ENCODE measurements around the gene ZNF154.

Gene ZNF154

GRCh38 chr19:57706346-57706745, 2.7 kb downstream of the ZNF154 start:
- Mint-ChIP-seq H3K9me3 (peaks cover 77% of the 10 kb centered on the region), H3K4me3 (no peak overlapping the region), H3K36me3 (ENCODE audit: low read depth) (peaks cover 91% of the 10 kb centered on the region), H3K27ac (no peak overlapping the region), H3K27me3 (peaks cover 21% of the 10 kb centered on the region), H3K4me1 (ENCODE audit: low read depth) (peaks cover 13% of the 10 kb centered on the region)
- DNase-seq: no peak

- Mint-ChIP-seq H3K4me3 (no peak overlapping the region), H3K27ac (no peak overlapping the region), H3K9me3 (peaks cover 79% of the 10 kb centered on the region), H3K4me1 (ENCODE audit: low read depth) (peaks cover 5% of the 10 kb centered on the region), H3K27me3 (peaks cover 4% of the 10 kb centered on the region), H3K36me3 (ENCODE audit: low read depth) (peaks cover 93% of the 10 kb centered on the region)
- no peak for DNase-seq
Measured at GRCh38 chr19:57701625-57702024, 7.4 kb downstream of the ZNF154 start.

DNA sequence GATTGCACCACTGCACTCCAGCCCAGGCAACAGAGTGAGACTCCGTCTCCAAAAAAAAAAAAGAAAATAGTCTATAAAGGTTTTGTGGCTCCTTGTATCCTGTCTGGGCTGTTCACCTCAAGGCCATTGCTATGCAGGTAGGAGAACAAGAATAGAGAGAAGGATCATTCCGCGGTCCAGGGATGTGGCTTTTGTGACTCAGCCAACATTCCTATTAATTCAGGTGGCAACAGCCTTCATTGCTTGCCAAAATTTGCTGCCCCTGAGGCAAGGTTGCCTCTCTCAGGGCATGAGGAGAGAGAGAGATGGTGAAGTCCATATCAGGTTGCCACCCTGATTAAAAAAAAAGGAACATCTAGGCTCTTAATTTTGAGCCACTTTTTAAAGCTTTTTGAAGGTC, 19.3 kb downstream of the ZNF154 start:
- Mint-ChIP-seq H3K4me3 (no peak overlapping the region), H3K36me3 (ENCODE audit: low read depth) (peaks cover 93% of the 10 kb centered on the region), H3K4me1 (ENCODE audit: low read depth) (no peaks in the 10 kb centered on the region), H3K27me3 (no peaks in the 10 kb centered on the region), H3K9me3 (peaks cover 79% of the 10 kb centered on the region), H3K27ac (no peak overlapping the region)
- DNase-seq: no peak

DNA sequence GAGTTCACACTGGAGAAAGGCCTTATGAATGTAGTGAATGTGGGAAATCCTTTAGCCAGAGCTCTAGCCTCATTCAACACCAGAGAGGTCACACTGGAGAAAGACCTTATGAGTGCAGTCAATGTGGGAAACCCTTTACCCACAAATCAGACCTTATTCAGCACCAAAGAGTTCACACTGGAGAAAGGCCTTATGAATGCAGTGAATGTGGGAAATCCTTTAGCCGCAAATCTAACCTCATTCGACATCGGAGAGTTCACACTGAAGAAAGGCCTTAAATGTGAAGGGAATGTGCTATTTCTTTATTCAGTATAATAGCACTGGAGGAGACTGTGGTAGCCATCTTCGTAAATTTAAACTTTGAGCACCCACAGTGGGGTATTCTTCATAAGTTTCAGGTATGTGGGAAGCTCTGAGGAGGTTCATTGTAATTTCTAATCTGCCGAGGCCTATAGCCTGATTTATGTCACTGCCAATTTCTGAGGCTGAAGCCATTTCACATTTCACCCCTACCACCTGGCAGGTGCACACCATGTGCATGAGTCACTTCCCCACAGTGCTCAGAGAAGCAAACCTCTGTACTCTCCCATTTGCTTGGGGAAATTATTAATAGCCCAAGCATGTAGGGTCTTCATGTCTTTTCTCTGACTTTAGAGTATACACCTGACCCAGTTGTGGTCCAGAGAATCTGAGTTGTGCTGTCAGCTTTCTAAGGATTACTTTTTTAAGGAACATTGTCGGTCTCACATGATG, 20.8 kb downstream of the ZNF154 start:
- Mint-ChIP-seq H3K36me3 (ENCODE audit: low read depth) (peaks cover 93% of the 10 kb centered on the region), H3K27me3 (no peaks in the 10 kb centered on the region), H3K4me1 (ENCODE audit: low read depth) (peaks cover 13% of the 10 kb centered on the region), H3K4me3 (no peak overlapping the region), H3K9me3 (peaks cover 81% of the 10 kb centered on the region), H3K27ac (no peak overlapping the region)
- DNase-seq: no peak

DNA sequence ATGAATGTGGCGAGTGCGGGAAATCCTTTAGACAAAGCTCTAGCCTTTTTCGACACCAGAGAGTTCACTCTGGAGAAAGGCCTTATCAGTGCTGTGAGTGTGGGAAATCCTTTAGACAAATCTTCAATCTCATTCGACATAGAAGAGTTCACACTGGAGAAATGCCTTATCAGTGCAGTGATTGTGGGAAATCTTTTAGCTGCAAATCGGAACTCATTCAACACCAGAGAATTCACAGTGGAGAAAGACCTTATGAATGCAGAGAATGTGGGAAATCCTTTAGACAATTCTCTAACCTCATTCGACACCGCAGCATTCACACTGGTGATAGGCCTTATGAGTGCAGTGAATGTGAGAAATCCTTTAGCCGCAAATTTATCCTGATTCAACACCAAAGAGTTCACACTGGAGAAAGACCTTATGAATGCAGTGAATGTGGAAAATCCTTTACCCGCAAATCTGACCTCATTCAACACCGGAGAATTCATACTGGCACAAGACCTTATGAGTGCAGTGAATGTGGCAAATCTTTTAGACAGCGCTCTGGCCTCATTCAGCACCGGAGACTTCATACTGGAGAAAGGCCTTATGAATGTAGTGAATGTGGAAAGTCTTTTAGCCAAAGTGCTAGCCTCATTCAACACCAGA, 21.5 kb downstream of the ZNF154 start:
- H3K36me3 Mint-ChIP-seq (ENCODE audit: low read depth): peaks cover 93% of the 10 kb centered on the region
- H3K27ac Mint-ChIP-seq: no peak overlapping the region
- peaks cover 82% of the 10 kb centered on the region for H3K9me3 Mint-ChIP-seq
- DNase-seq: no peak
- H3K4me1 Mint-ChIP-seq (ENCODE audit: low read depth): peaks cover 20% of the 10 kb centered on the region
- H3K4me3 Mint-ChIP-seq: no peak overlapping the region
- H3K27me3 Mint-ChIP-seq: no peaks in the 10 kb centered on the region

DNA sequence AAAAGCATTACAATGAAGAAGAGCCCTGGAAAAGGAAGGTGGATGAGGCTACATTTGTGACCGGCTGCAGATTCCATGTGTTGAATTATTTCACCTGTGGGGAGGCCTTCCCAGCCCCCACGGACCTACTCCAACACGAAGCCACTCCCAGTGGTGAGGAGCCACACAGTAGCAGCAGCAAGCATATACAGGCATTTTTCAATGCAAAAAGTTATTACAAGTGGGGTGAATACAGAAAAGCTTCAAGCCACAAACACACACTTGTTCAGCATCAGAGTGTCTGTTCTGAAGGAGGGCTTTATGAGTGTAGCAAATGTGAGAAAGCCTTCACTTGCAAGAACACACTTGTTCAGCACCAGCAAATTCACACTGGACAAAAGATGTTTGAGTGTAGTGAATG, 22.3 kb downstream of the ZNF154 start:
- H3K9me3 Mint-ChIP-seq: peaks cover 87% of the 10 kb centered on the region
- no peaks in the 10 kb centered on the region for H3K27me3 Mint-ChIP-seq
- H3K27ac Mint-ChIP-seq: no peak overlapping the region
- H3K4me3 Mint-ChIP-seq: no peak overlapping the region
- peaks cover 27% of the 10 kb centered on the region for H3K4me1 Mint-ChIP-seq (ENCODE audit: low read depth)
- DNase-seq: no peak
- H3K36me3 Mint-ChIP-seq (ENCODE audit: low read depth): peaks cover 96% of the 10 kb centered on the region

DNA sequence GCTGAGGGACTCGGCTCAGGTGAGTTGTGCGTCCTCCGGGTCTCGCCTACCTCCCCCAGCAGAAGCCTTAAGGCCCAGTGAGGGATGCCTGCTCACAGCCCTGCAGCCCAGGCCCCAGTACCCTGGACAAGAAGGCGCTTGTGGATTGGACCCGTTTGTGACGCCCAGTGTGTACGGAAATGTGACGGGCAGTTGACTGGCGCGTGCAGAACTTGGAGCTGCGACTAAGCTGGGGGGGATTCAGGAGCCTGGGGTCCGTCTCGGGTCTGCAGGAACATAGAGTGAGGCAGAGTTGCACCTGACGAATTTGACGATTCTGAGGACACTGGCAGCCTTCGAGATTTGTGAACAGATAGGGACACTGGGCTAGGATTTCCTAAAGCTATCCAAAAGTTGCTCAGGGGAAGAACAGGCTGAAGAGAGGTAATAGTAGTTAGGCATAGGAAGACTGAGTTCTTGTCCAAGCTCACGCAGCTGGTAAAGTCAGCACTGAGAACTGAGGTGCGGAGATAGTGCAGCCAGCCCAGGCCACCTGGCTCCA, 26.7 kb downstream of the ZNF154 start:
- Mint-ChIP-seq H3K27me3 (peaks cover 8% of the 10 kb centered on the region), H3K36me3 (ENCODE audit: low read depth) (peaks cover 74% of the 10 kb centered on the region), H3K27ac (peak overlapping the region; percentile 94), H3K4me1 (ENCODE audit: low read depth) (peaks cover 31% of the 10 kb centered on the region), H3K4me3 (peak overlapping the region; percentile 94), H3K9me3 (peaks cover 69% of the 10 kb centered on the region)
- DNase-seq: no peak

DNA sequence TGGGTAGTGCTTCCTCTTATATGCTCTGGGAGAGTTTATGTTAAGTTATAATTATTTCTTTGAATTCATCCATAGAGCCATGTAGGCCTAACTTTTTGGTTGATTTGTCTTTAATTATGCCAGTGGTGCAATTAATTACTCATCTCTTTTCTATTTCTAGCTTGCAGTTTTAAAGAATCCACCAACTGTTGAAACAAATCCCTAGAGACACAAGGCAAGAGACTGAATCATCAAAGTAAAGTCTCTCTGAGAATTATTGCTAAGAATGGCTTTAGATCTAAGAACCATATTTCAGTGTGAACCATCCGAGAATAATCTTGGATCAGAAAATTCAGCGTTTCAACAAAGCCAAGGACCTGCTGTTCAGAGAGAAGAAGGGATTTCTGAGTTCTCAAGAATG, 33.1 kb downstream of the ZNF154 start:
- no peak for DNase-seq
- Mint-ChIP-seq H3K27ac (no peak overlapping the region), H3K4me3 (no peak overlapping the region), H3K27me3 (peaks cover 34% of the 10 kb centered on the region), H3K4me1 (ENCODE audit: low read depth) (no peaks in the 10 kb centered on the region), H3K9me3 (peaks cover 36% of the 10 kb centered on the region), H3K36me3 (ENCODE audit: low read depth) (peaks cover 16% of the 10 kb centered on the region)

DNA sequence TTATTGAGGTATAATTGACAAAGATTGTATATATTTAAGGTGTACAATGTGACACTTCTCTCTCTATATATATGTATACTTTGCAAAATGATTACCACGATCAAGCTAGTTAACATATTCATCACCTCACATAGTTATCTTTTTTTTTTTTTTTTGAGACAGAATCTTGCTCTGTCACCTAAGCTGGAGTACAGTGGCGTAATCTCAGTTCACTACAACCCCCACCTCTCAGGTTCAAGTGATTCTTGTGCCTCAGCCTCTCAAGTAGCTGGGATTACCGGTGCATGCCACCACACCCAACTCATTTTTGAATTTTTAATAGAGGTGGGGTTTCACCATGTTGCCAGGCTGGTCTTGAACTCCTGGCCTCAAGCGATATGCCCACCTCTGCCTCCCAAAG, 36.5 kb downstream of the ZNF154 start:
- Mint-ChIP-seq H3K4me1 (ENCODE audit: low read depth) (no peaks in the 10 kb centered on the region), H3K9me3 (peaks cover 23% of the 10 kb centered on the region), H3K4me3 (no peak overlapping the region), H3K27ac (no peak overlapping the region), H3K36me3 (ENCODE audit: low read depth) (peaks cover 3% of the 10 kb centered on the region), H3K27me3 (peaks cover 46% of the 10 kb centered on the region)
- DNase-seq: no peak

GRCh38 chr19:57671124-57671895, 37.7 kb downstream of the ZNF154 start:
- Mint-ChIP-seq H3K27ac (no peak overlapping the region), H3K4me3 (no peak overlapping the region), H3K27me3 (peaks cover 47% of the 10 kb centered on the region), H3K9me3 (peaks cover 21% of the 10 kb centered on the region), H3K36me3 (ENCODE audit: low read depth) (peaks cover 3% of the 10 kb centered on the region), H3K4me1 (ENCODE audit: low read depth) (no peaks in the 10 kb centered on the region)
- no peak for DNase-seq

- Mint-ChIP-seq H3K27ac (no peak within 1 kb of the TSS), H3K27me3 (peaks cover 59% of the 10 kb centered on the region), H3K36me3 (ENCODE audit: low read depth) (no peaks in the 10 kb centered on the region), H3K4me1 (ENCODE audit: low read depth) (no peaks in the 10 kb centered on the region), H3K9me3 (peaks cover 13% of the 10 kb centered on the region), H3K4me3 (no peak within 1 kb of the TSS)
- no peak for DNase-seq
Measured at GRCh38 chr19:57668635-57669034, 40.4 kb downstream of the ZNF154 start, which contains the start of gene ZSCAN4. Gene ZSCAN4 (plus strand): TSS chr19:57668935. CDS start chr19:57676146, 7,211 bp downstream.

- H3K36me3 Mint-ChIP-seq (ENCODE audit: low read depth): no peaks in the 10 kb centered on the region
Measured at GRCh38 chr19:57667228-57667627, 41.8 kb downstream of the ZNF154 start.

DNA sequence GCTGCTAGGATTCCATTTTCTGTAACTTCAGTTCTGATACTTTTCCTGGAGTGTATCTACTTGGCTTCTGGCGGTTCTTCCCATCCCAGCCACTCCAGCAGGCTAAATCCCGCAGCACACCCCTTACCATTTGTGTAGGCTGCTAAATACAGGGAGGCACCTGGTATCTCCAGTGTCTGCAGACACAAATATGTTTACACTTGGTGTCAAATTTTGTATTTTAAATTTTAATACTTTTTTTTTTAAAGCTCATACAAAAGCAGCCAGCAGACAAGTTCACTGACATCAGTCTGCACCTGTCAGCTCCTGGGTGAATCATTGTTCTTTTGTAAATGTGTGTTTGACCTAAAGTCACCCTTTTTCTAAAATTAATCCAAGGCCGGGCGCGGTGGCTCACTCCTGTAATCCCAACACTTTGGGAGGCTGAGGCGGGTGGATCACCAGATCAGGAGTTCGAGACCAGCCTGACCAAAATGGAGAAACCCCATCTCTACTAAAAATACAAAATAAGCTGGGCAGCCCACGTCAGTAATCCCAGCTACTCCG, 43.7 kb downstream of the ZNF154 start:
- H3K36me3 Mint-ChIP-seq (ENCODE audit: low read depth): no peaks in the 10 kb centered on the region
- H3K4me1 Mint-ChIP-seq (ENCODE audit: low read depth): no peaks in the 10 kb centered on the region
- no peak overlapping the region for H3K4me3 Mint-ChIP-seq
- no peak overlapping the region for H3K27ac Mint-ChIP-seq
- DNase-seq: no peak
- peaks cover 59% of the 10 kb centered on the region for H3K27me3 Mint-ChIP-seq
- peaks cover 10% of the 10 kb centered on the region for H3K9me3 Mint-ChIP-seq

More at GRCh38 chr19:57667228-57667627, 41.8 kb downstream of the ZNF154 start:
- DNase-seq: no peak
- H3K27ac Mint-ChIP-seq: no peak overlapping the region
- peaks cover 66% of the 10 kb centered on the region for H3K27me3 Mint-ChIP-seq
- no peak overlapping the region for H3K4me3 Mint-ChIP-seq
- H3K9me3 Mint-ChIP-seq: peaks cover 13% of the 10 kb centered on the region
- H3K4me1 Mint-ChIP-seq (ENCODE audit: low read depth): no peaks in the 10 kb centered on the region
